GM19025 (cell line): ENCODE measurements around the gene SLC9A7.

Source experiments
- ATAC-seq: cut with Tn5 transposase; IDR thresholded peaks from one replicate; pipeline ENCODE4 v1.9.1; 2021; ENCODE audit warnings: mild to moderate bottlenecking, low read depth, moderate library complexity; ENCODE audit not compliant: unreplicated experiment

Gene SLC9A7

DNA sequence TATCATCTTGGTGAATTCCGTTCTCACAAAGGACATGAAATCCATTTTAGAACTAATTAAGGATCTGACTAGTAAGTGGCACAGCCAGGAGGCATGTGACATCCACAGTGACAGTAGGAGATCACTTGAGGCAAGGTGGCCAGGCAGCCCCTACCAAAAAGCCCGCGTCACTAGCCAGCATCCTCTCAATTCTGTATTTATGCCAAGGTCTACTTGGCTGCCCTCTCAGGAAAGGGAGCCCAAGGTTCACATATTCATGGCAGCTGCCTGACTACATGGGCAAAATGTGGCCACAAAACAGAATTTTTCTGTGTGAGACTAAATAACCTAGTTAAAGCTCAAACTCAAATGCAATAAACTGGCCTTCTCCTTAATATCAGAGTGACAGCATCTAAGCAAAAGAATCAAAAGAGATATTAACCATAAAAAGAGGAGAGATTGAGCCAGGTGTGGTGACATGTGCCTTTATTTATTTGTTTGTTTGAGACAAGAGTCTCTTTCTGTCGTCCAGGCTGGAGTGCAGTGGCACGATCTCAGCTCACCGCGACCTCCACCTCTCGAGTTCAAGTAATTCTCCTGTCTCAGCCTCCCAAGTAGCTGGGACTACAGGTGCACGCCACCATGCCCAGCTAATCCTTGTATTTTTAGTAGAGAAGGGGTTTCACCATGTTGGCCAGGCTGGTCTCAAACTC lies 51.5 kb downstream of the SLC9A7 start:
- ATAC-seq, result no peak

GRCh38 chrX:46704767-46705386 lies 54.0 kb downstream of the SLC9A7 start:
- peak; percentile 94 for ATAC-seq

DNA sequence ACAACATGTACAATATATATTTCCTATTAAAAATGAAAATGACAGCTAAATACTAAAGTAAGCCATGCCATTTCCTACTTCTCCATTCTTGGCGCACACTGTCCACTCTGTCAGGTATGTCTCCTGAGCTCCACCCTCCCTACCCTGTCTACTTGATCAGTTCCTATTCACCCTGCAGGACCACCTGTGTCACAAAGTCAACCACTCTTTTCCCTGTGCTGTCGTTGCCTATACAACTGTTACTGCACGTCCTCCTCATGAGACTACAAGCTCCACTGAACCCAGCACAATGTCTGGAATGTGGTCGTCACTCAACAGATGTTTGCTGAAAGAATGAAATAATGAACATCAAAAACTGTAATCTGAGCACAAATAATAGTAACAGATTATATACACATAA lies 54.9 kb downstream of the SLC9A7 start:
- no peak for ATAC-seq

GRCh38 chrX:46698691-46699090 lies 60.2 kb downstream of the SLC9A7 start:
- no peak for ATAC-seq

DNA sequence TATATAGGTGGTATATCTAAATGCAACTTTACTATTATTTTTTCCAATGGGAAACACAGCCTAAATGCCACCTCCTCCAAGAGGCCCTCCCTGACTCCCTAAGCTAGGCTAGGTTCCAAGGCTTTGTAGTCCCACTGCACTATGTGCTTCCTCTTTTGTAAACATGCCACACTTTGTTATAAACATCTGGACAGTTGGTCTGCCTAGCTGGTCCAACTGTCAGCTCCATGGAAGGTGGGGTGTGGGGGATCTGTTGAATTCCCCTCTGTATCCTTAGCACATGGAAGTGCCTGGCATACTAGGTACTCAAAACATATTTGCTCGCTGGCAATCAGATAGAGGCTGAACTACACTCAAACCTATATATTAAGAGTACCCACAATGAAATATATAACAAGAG lies 63.4 kb downstream of the SLC9A7 start:
- ATAC-seq, result no peak

- ATAC-seq, result no peak
Measured at GRCh38 chrX:46694549-46694948, 64.4 kb downstream of the SLC9A7 start.

DNA sequence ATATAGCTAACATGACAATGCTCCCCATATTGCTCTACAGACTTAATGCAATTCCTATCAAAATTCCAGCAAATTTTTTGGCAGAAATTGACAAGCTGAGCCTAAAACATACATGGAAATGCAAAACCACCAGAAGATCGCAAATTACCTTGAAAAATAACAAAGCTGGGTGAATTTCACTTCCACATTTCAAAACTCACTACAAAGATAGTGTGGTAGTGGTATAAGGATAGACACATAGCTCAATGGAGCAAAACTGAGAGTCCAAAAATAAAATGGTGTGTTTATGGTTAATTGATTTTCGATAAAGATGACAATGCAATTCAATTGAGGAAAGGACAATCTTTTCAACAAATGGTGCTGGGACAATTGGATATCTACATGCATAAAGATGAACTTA lies 65.8 kb downstream of the SLC9A7 start:
- ATAC-seq, result no peak

GRCh38 chrX:46690818-46691217 lies 68.1 kb downstream of the SLC9A7 start:
- no peak for ATAC-seq

DNA sequence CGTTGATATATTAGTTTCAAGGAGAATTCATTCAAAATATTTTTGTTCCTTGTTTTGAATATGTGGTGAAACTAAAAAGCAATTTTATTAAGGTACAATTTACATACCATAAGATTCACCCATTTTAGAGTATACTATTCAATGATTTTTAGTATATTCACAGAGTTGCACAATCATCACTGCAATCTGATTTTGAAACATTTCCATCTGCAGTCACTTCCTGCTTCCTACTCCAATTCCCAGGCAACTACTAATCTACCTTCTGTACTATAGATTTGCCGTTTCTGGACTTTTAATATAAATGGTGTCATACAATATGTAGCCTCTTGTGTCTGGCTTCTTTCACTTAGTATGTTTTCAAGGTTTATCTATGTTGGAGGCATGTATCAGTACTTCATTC lies 71.3 kb downstream of the SLC9A7 start:
- ATAC-seq, result no peak

- no peak for ATAC-seq
Measured at GRCh38 chrX:46686003-46686645, 72.8 kb downstream of the SLC9A7 start.

DNA sequence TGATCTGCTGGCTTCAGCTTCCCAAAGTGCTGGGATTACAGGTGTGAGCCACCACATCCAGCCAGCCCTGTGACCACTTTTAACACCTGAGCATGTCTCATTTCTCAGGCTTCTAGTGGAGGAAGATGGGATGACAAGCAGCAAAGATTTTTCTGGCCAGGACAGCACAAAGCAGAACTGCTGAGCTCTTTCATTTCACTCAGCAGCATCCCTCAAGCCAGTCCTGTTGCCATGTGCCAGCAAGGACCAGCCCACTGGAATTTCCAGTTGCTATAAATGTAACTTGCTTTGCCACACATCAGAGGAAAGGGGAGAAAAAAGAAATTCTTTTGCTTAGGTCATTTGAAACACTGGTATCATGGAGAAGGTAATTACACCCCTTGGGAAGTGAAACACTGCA lies 75.9 kb downstream of the SLC9A7 start:
- ATAC-seq, result no peak

- no peak for ATAC-seq
Measured at GRCh38 chrX:46681849-46682248, 77.1 kb downstream of the SLC9A7 start.

GRCh38 chrX:46678232-46678631 lies 80.7 kb downstream of the SLC9A7 start:
- ATAC-seq, result no peak

- ATAC-seq, result no peak
Measured at GRCh38 chrX:46676399-46677356, 82.2 kb downstream of the SLC9A7 start.

GRCh38 chrX:46673620-46674359 lies 85.1 kb downstream of the SLC9A7 start:
- ATAC-seq, result no peak

- ATAC-seq, result no peak
Measured at GRCh38 chrX:46670316-46670715, 88.6 kb downstream of the SLC9A7 start.

DNA sequence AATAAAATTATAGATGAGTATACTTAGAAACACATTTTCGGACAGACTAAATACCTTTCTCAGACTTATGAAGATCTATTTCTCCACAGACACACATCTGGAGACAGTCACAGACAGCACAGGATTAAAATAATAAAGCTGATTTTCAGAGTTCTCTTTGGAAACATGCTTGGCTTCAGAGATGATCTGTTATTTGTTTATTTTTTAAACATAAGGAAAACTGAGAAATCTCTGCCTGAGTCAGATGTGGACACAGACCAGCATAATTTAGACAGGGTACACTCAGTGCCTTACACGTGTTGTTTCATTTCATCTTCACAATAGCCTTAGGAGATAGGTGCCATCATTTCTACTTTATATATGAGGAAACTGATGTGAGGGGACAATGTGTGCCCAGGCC lies 92.1 kb downstream of the SLC9A7 start:
- no peak for ATAC-seq

DNA sequence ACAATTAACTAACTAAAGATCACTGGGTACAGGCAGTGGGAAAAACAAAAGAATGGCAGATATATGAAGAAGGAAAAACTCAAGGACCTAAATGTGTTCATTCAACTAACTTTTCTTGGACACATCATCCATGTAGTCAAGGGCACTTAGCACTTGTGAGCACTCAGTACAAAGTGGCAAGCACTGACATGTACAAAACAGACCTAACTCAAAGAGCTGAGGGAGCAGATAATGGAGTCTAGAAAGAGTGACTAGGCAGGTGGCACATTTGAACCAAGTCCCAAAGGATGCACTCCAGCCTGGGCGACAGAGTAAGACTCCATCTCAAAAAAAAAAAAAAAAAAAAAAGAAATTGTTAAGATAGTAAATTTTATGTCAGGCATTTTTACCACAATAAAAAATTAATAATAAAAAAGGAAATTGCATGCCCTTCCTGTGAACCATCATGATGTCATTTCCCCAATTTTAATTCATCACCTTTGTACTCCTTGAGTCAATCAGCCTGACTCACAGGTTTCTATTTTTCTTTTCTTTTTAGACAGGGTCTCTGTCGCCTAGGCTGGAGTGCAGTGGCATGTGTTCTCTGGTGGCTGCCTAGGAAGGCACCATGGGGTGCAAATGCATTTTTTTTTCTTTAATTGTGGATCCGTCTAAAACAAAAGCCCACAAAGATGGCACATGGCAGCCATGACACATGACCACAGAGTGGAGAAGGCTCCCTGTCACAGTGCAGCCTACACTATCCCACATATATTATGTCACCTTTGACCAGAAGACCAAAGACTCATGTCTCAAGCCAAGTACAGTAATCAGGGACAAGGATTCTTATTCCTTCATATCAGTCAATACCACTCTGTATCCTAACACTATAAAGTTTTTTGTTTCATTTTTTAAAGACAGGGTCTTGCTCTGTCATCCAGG lies 93.4 kb downstream of the SLC9A7 start:
- no peak for ATAC-seq
